ENCODE data around the gene LYZL1. TPM values are rescaled to one million over a fixed set of nuclear protein-coding genes. Genes with fewer than 3 reads are reported as not detected.
"Not testable (repeated sequence)": the region's sequence is repeated elsewhere in the genome, so short reads cannot be mapped to it uniquely, and the experiment has no call there.

The LYZL1 gene
- polyA plus RNA-seq, 1 experiment, result not detected

GRCh38 chr10:29277296-29277695 lies 11.6 kb upstream of the LYZL1 start:
- ChIA-PET POLR2A (no interaction called here), CTCF (no interaction called here)
- DNase-seq (ENCODE audit: low read depth), result no peak
- no peaks in the 10 kb centered on the region for H3K36me3 ChIP-seq (ENCODE audit: control insufficient read depth, insufficient read depth, low read length)
- H3K4me3 ChIP-seq (ENCODE audit: low read depth, low read length), result no peak overlapping the region
- TF ChIP-seq, protein P1, sequence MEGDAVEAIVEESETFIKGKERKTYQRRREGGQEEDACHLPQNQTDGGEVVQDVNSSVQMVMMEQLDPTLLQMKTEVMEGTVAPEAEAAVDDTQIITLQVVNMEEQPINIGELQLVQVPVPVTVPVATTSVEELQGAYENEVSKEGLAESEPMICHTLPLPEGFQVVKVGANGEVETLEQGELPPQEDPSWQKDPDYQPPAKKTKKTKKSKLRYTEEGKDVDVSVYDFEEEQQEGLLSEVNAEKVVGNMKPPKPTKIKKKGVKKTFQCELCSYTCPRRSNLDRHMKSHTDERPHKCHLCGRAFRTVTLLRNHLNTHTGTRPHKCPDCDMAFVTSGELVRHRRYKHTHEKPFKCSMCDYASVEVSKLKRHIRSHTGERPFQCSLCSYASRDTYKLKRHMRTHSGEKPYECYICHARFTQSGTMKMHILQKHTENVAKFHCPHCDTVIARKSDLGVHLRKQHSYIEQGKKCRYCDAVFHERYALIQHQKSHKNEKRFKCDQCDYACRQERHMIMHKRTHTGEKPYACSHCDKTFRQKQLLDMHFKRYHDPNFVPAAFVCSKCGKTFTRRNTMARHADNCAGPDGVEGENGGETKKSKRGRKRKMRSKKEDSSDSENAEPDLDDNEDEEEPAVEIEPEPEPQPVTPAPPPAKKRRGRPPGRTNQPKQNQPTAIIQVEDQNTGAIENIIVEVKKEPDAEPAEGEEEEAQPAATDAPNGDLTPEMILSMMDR (IDR thresholded peaks at IDR 0.05; ENCODE audit: insufficient read depth, low read depth, low read length), result no peak
- peaks cover 19% of the 10 kb centered on the region for H3K27me3 ChIP-seq (ENCODE audit: control insufficient read depth, insufficient read depth, low read length)

DNA sequence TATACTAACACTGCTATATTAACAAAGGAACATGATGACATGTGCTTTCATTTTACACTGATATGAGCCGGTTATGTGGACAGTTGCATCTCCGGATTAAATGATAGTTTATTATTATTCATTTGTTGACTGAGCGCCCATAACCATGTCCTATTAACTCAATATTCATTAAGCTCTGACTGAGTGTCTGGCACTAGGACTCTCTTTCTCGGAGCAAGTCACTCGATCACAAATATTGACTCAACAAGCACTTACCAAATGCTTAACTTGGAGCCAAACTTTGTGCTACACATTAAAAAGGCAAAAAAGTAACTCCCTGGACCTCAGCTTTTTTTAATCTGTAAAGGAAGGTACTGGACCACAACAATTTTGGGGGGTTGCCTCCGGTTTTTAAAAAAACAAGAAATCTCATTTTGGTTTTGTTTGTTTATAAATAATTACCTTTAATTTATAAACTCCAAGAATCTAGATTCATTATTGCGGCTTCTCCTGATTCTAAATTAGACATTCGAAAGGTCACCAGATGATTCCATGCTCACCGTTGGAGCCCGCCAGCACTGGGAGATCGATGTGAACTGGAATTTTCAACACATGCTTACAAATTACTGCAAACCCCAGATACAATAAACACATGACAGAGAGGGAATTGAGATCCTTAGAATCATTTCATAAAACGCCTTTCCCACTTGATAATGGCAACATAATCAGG lies 8.9 kb upstream of the LYZL1 start:
- Histone ChIP-seq H3K4me3 (ENCODE audit: low read depth, low read length) (no peak overlapping the region), H3K27me3 (ENCODE audit: control insufficient read depth, insufficient read depth, low read length) (peaks cover 17% of the 10 kb centered on the region), H3K36me3 (ENCODE audit: control insufficient read depth, insufficient read depth, low read length) (no peaks in the 10 kb centered on the region)
- DNase-seq (ENCODE audit: low read depth), result no peak
- ChIA-PET POLR2A (no interaction called here), CTCF (no interaction called here)
- TF ChIP-seq, protein P1 (IDR thresholded peaks at IDR 0.05; ENCODE audit: insufficient read depth, low read depth, low read length), result no peak

DNA sequence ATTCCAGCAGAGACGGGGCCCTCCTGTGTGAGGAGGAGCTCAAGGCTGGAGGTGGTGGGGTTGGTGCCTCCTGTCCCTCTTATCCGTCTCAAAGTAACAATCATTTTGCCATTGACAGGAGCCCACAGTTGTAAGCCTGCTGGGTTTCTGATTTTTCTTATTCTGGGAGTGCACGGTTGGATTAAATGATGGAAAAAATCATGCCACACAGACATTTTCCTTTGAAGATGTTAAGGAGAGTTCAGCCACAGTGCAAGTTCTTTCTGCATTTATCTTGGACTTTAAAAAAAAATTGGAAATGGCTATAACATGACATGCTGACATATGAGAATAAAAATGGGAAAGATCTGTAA lies 8.4 kb upstream of the LYZL1 start:
- Histone ChIP-seq H3K27me3 (ENCODE audit: control insufficient read depth, insufficient read depth, low read length) (peaks cover 17% of the 10 kb centered on the region), H3K4me3 (ENCODE audit: low read depth, low read length) (no peak overlapping the region), H3K36me3 (ENCODE audit: control insufficient read depth, insufficient read depth, low read length) (no peaks in the 10 kb centered on the region)
- no peak for DNase-seq (ENCODE audit: low read depth)
- ChIA-PET POLR2A (no interaction called here), CTCF (no interaction called here)
- TF ChIP-seq, protein P1 (IDR thresholded peaks at IDR 0.05; ENCODE audit: insufficient read depth, low read depth, low read length), result no peak

- ChIA-PET CTCF (interaction anchor here (2.5 kb wide), 1 partner anchor 622 kb away, joined by 7 read pairs; no protein-coding TSS in a partner anchor), POLR2A (no interaction called here)
- no peak overlapping the region for H3K4me3 ChIP-seq (ENCODE audit: low read depth, low read length)
- peaks cover 10% of the 10 kb centered on the region for H3K27me3 ChIP-seq (ENCODE audit: control insufficient read depth, insufficient read depth, low read length)
- TF ChIP-seq, protein P1 (IDR thresholded peaks at IDR 0.05; ENCODE audit: insufficient read depth, low read depth, low read length), result no peak
- no peak for DNase-seq (ENCODE audit: low read depth)
- H3K36me3 ChIP-seq (ENCODE audit: control insufficient read depth, insufficient read depth, low read length), result no peaks in the 10 kb centered on the region
Observed at GRCh38 chr10:29285624-29286051, 3.2 kb upstream of the LYZL1 start.

- POLR2A ChIA-PET, result no interaction called here
- TF ChIP-seq, protein P1 (IDR thresholded peaks at IDR 0.05; ENCODE audit: insufficient read depth, low read depth, low read length), result no peak
- Histone ChIP-seq H3K36me3 (ENCODE audit: control insufficient read depth, insufficient read depth, low read length) (no peaks in the 10 kb centered on the region), H3K27me3 (ENCODE audit: control insufficient read depth, insufficient read depth, low read length) (peaks cover 6% of the 10 kb centered on the region), H3K4me3 (ENCODE audit: low read depth, low read length) (no peak overlapping the region)
- no peak for DNase-seq (ENCODE audit: low read depth)
- CTCF ChIA-PET, result interaction anchor here (2.5 kb wide), 1 partner anchor 624 kb away, joined by 7 read pairs; no protein-coding TSS in a partner anchor
Observed at GRCh38 chr10:29287635-29288034, 1.2 kb upstream of the LYZL1 start.

- CTCF ChIA-PET; DNase-seq (ENCODE audit: low read depth); POLR2A ChIA-PET; H3K27me3 ChIP-seq (ENCODE audit: control insufficient read depth, insufficient read depth, low read length); H3K4me3 ChIP-seq (ENCODE audit: low read depth, low read length); H3K36me3 ChIP-seq (ENCODE audit: control insufficient read depth, insufficient read depth, low read length): not testable (repeated sequence)
Observed at GRCh38 chr10:29291561-29291960, 2.7 kb downstream of the LYZL1 start.

DNA sequence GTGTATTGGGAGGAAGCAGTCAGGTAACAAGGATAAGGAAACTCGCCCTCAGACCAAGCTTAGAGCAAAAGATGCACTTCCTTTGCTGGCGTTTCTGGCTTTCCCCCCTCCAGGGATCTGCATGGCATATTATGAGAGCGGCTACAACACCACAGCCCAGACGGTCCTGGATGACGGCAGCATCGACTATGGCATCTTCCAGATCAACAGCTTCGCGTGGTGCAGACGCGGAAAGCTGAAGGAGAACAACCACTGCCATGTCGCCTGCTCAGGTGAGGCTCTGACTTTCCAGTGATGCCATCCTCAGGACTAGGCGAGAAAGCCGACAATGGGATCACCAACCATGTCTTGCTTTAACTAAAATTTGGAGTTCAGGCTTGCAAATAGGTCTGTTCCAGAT lies 3.5 kb downstream of the LYZL1 start:
- not testable (repeated sequence) for H3K36me3 ChIP-seq (ENCODE audit: control insufficient read depth, insufficient read depth, low read length); H3K4me3 ChIP-seq (ENCODE audit: low read depth, low read length)

More for the DNA sequence above, 3.5 kb downstream of the LYZL1 start:
- POLR2A ChIA-PET; DNase-seq (ENCODE audit: low read depth); H3K27me3 ChIP-seq (ENCODE audit: control insufficient read depth, insufficient read depth, low read length); CTCF ChIA-PET: not testable (repeated sequence)

Measured in BJ (cell line).